HepG2 (cell line): ENCODE measurements around the gene INPP5E. TPM values are rescaled to one million over a fixed set of nuclear protein-coding genes. Genes with fewer than 3 reads are reported as not detected.
A peak's percentile ranks its signal among the peaks of the same experiment; 100 is the strongest.

Experiments used
- DMTF1 ChIP-seq: sonication (generic); formaldehyde crosslinking; IDR thresholded peaks from 2 replicates; pipeline ENCODE4 v1.4.0; 2020; ENCODE audit warnings: mild to moderate bottlenecking, missing genetic modification reagents
- HDAC2 ChIP-seq: sonication (generic); formaldehyde crosslinking; IDR thresholded peaks from 2 replicates; pipeline ENCODE4 v1.4.0; 2020; ENCODE audit warnings: missing genetic modification reagents
- KDM5B ChIP-seq: sonication (generic); formaldehyde crosslinking; IDR thresholded peaks from 2 replicates; pipeline ENCODE4 v1.4.0; 2020; ENCODE audit warnings: missing genetic modification reagents, mild to moderate bottlenecking, borderline replicate concordance
- MTERF4 ChIP-seq: sonication (generic); formaldehyde crosslinking; IDR thresholded peaks from 2 replicates; pipeline ENCODE4 v1.8.0; 2023; ENCODE audit warnings: mild to moderate bottlenecking, missing genetic modification reagents
- NFE2L1 ChIP-seq: sonication (generic); formaldehyde crosslinking; IDR thresholded peaks from 2 replicates; pipeline ENCODE4 v1.4.0; 2020; ENCODE audit warnings: missing genetic modification reagents, mild to moderate bottlenecking, borderline replicate concordance
- PITX1 ChIP-seq: sonication (generic); formaldehyde crosslinking; IDR thresholded peaks from 2 replicates; pipeline ENCODE4 v1.5.1; 2020; ENCODE audit warnings: mild to moderate bottlenecking, missing genetic modification reagents
- RFX1 ChIP-seq: fragments of 450-650 bp; IDR thresholded peaks from 2 replicates; pipeline ENCODE4 v1.6.1; 2017
- ZBTB1 ChIP-seq: sonication (generic); formaldehyde crosslinking; IDR thresholded peaks from 2 replicates; pipeline ENCODE4 v1.4.0; 2020; ENCODE audit warnings: missing genetic modification reagents, borderline replicate concordance
- ZBTB2 ChIP-seq: sonication (generic); formaldehyde crosslinking; IDR thresholded peaks from 2 replicates; pipeline ENCODE4 v1.8.0; 2022; ENCODE audit warnings: low read depth, missing genetic modification reagents
- ZNF512 ChIP-seq: sonication (generic); formaldehyde crosslinking; IDR thresholded peaks from 2 replicates; pipeline ENCODE4 v1.4.0; 2020; ENCODE audit warnings: mild to moderate bottlenecking, missing genetic modification reagents
- ZNF562 ChIP-seq: sonication (generic); formaldehyde crosslinking; IDR thresholded peaks from 2 replicates; pipeline ENCODE4 v1.8.0; 2022; ENCODE audit warnings: missing genetic modification reagents, borderline replicate concordance
- ZNF776 ChIP-seq: sonication (generic); formaldehyde crosslinking; IDR thresholded peaks from 2 replicates; pipeline ENCODE4 v1.4.0; 2020; ENCODE audit warnings: mild to moderate bottlenecking, missing genetic modification reagents
- ZNF777 ChIP-seq: sonication (generic); formaldehyde crosslinking; IDR thresholded peaks from 2 replicates; pipeline ENCODE4 v1.4.0; 2020; ENCODE audit warnings: missing genetic modification reagents
- ZNF879 ChIP-seq: sonication (generic); formaldehyde crosslinking; IDR thresholded peaks from 2 replicates; pipeline ENCODE4 v1.8.1; 2023; ENCODE audit warnings: missing genetic modification reagents
- polyA plus RNA-seq, 8 experiments: library from polyadenylated mRNA; depleted of rRNA in 3 of 8; stranded (reverse) in 7 of 8; unstranded in 1 of 8; fragments of >200 nt; fragmentation: Illumina TruSeq in 4 of 8; extraction: Trizol in 4 of 8; gene quantifications; 2 replicates each; pipeline versions ENCODE4 v1.2.1 to v1.2.3, GENCODE V29; 2011 to 2016; ENCODE audit warnings: low read depth in 4 of 8, missing spikeins in 1 of 8, mixed read lengths in 1 of 8; ENCODE audit not compliant: insufficient read depth in 1 of 8
- total RNA-seq, 5 experiments: library from RNA; depleted of rRNA; stranded (reverse); fragments of >200 nt; fragmentation: Illumina TruSeq; extraction: Trizol; gene quantifications; 2 replicates each; pipeline ENCODE4 v1.2.3, GENCODE V29; 2016; ENCODE audit warnings: low read depth in 1 of 5

Gene INPP5E
- total and polyA plus RNA-seq, 2 of the 13 experiments (the other 11 are each of a cell fraction or from before 2014, with no cell fraction given) = 5.5 TPM

- TF ChIP-seq DMTF1 (CRISPR knock-in tag) (no peak), ZNF777 (CRISPR knock-in tag) (peak; percentile 83; the same call in 1 of the 2 replicates), ZNF879 (no peak), KDM5B (CRISPR knock-in tag) (0 out of 2 replicates have a peak, but pooled peaks have one; percentile 12), MTERF4 (0 out of 2 replicates have a peak, but pooled peaks have one; percentile 30), PITX1 (no peak), ZNF776 (CRISPR knock-in tag) (peak; percentile 65; the same call in 1 of the 2 replicates), ZBTB1 (CRISPR knock-in tag) (no peak), NFE2L1 (no peak), ZBTB2 (CRISPR knock-in tag) (no peak), ZNF512 (CRISPR knock-in tag) (no peak), RFX1 (no peak), HDAC2 (CRISPR knock-in tag) (no peak), ZNF562 (CRISPR knock-in tag) (no peak)
Measured at GRCh38 chr9:136438548-136439480, 831 bp downstream of the INPP5E start (continued).
